Stimulated activated naive B cell treated with anti-CD40 and anti-IgM and Interleukin-4, amounts not matched to agents 10 μg/mL and 1 μg/mL and 100 μg/mL, for 72 hours (primary cell): Measurements from ENCODE around the gene SLC5A5.

Source experiments
- ATAC-seq, 2 donors: fragments of 150-1000 bp; cut with Tn5 transposase; replicated peaks; 2 replicates each; pipeline ENCODE4 v1.10.0; 2021; ENCODE audit warnings: moderate library complexity in 1 of 2
- DNase-seq: peaks from one replicate; pipeline ENCODE4 v3.0.0; 2021
- H3K27ac Mint-ChIP-seq: one replicate; pipeline ENCODE4 v1.8.0; 2022; ENCODE audit warnings: mild to moderate bottlenecking, mixed read lengths
- H3K27me3 Mint-ChIP-seq, 2 donors: one replicate each; pipeline ENCODE4 v1.8.0; 2022; ENCODE audit warnings: mixed read lengths in 2 of 2
- H3K36me3 Mint-ChIP-seq, 2 donors: one replicate each; pipeline ENCODE4 v1.8.0; 2022; ENCODE audit warnings: mixed read lengths in 2 of 2, mild to moderate bottlenecking in 1 of 2
- H3K4me1 Mint-ChIP-seq, 2 donors: one replicate each; pipeline ENCODE4 v1.8.0; 2022; ENCODE audit warnings: mixed read lengths in 2 of 2, mild to moderate bottlenecking in 1 of 2
- H3K4me3 Mint-ChIP-seq, 2 donors: one replicate each; pipeline ENCODE4 v1.8.0; 2022; ENCODE audit warnings: mild to moderate bottlenecking in 2 of 2, mixed read lengths in 2 of 2, moderate library complexity in 1 of 2
- H3K9me3 Mint-ChIP-seq, 2 donors: one replicate each; pipeline ENCODE4 v1.8.0; 2022; ENCODE audit warnings: mixed read lengths in 2 of 2, mild to moderate bottlenecking in 1 of 2

The SLC5A5 gene

GRCh38 chr19:17860331-17860992 lies 11.3 kb upstream of the SLC5A5 start:
- Mint-ChIP-seq H3K4me3 (peak overlapping the region; percentile 96 to 100), H3K27ac (peak overlapping the region; percentile 100), H3K4me1 (peaks cover 29 to 49% of the 10 kb centered on the region in 2 donors), H3K36me3 (peaks cover 42 to 57% of the 10 kb centered on the region in 2 donors), H3K27me3 (no peaks in the 10 kb centered on the region), H3K9me3 (no peaks in the 10 kb centered on the region)
- ATAC-seq (no peak), DNase-seq (no peak)

GRCh38 chr19:17860993-17861360 lies 10.8 kb upstream of the SLC5A5 start:
- Mint-ChIP-seq H3K4me3 (peak overlapping the region; percentile 96 to 100), H3K4me1 (peaks cover 30 to 45% of the 10 kb centered on the region in 2 donors), H3K27me3 (no peaks in the 10 kb centered on the region), H3K9me3 (no peaks in the 10 kb centered on the region), H3K36me3 (peaks cover 42 to 62% of the 10 kb centered on the region in 2 donors), H3K27ac (peak overlapping the region; percentile 100)
- DNase-seq (no peak), ATAC-seq (no peak)

GRCh38 chr19:17861542-17862402 lies 10.0 kb upstream of the SLC5A5 start:
- H3K9me3 Mint-ChIP-seq, result no peaks in the 10 kb centered on the region
- DNase-seq, result no peak
- H3K27ac Mint-ChIP-seq, result peak overlapping the region; percentile 100
- ATAC-seq, result no peak
- peak overlapping the region; percentile 96 to 100 for H3K4me3 Mint-ChIP-seq
- H3K36me3 Mint-ChIP-seq, result peaks cover 42 to 70% of the 10 kb centered on the region in 2 donors
- H3K27me3 Mint-ChIP-seq, result no peaks in the 10 kb centered on the region
- H3K4me1 Mint-ChIP-seq, result peaks cover 31 to 45% of the 10 kb centered on the region in 2 donors

- ATAC-seq, result peak in 1 of 2 donors; percentile 7
- Mint-ChIP-seq H3K9me3 (no peaks in the 10 kb centered on the region), H3K27me3 (no peaks in the 10 kb centered on the region), H3K4me3 (peak overlapping the region; percentile 96 to 100), H3K4me1 (peaks cover 31 to 45% of the 10 kb centered on the region in 2 donors), H3K36me3 (peaks cover 42 to 70% of the 10 kb centered on the region in 2 donors), H3K27ac (peak overlapping the region; percentile 100)
- DNase-seq, result peak; percentile 42
Measured at GRCh38 chr19:17862711-17863519, 8.8 kb upstream of the SLC5A5 start.

- DNase-seq, result no peak
- Mint-ChIP-seq H3K36me3 (peaks cover 42 to 70% of the 10 kb centered on the region in 2 donors), H3K4me1 (peaks cover 31 to 45% of the 10 kb centered on the region in 2 donors), H3K27ac (peak overlapping the region; percentile 100), H3K4me3 (peak overlapping the region; percentile 8 to 45), H3K27me3 (no peaks in the 10 kb centered on the region), H3K9me3 (no peaks in the 10 kb centered on the region)
- no peak for ATAC-seq
Measured at GRCh38 chr19:17863520-17864182, 8.1 kb upstream of the SLC5A5 start.

GRCh38 chr19:17865364-17866311 lies 6.1 kb upstream of the SLC5A5 start:
- Mint-ChIP-seq H3K27ac (peak overlapping the region; percentile 81), H3K4me3 (peak overlapping the region; percentile 14 to 25), H3K4me1 (peaks cover 24 to 38% of the 10 kb centered on the region in 2 donors), H3K9me3 (no peaks in the 10 kb centered on the region), H3K27me3 (peaks cover 1 to 2% of the 10 kb centered on the region in 2 donors), H3K36me3 (peaks cover 31 to 57% of the 10 kb centered on the region in 2 donors)
- DNase-seq, result no peak
- peak; percentile 10 for ATAC-seq

- peak overlapping the region; percentile 81 for H3K27ac Mint-ChIP-seq
- H3K36me3 Mint-ChIP-seq, result peaks cover 23 to 49% of the 10 kb centered on the region in 2 donors
- DNase-seq (no peak), ATAC-seq (no peak)
- peaks cover 6 to 10% of the 10 kb centered on the region in 2 donors for H3K27me3 Mint-ChIP-seq
- H3K4me3 Mint-ChIP-seq, result peak overlapping the region; percentile 11 to 25
- H3K4me1 Mint-ChIP-seq, result peaks cover 18 to 32% of the 10 kb centered on the region in 2 donors
- no peaks in the 10 kb centered on the region for H3K9me3 Mint-ChIP-seq
Measured at GRCh38 chr19:17866312-17866963, 5.3 kb upstream of the SLC5A5 start.

- no peak overlapping the region for H3K4me3 Mint-ChIP-seq
- ATAC-seq (no peak), DNase-seq (no peak)
- H3K27me3 Mint-ChIP-seq, result peaks cover 11 to 16% of the 10 kb centered on the region in 2 donors
- peaks cover 17 to 43% of the 10 kb centered on the region in 2 donors for H3K36me3 Mint-ChIP-seq
- no peak overlapping the region for H3K27ac Mint-ChIP-seq
- no peaks in the 10 kb centered on the region for H3K9me3 Mint-ChIP-seq
- peaks cover 16 to 31% of the 10 kb centered on the region in 2 donors for H3K4me1 Mint-ChIP-seq
Measured at GRCh38 chr19:17866964-17867486, 4.7 kb upstream of the SLC5A5 start.

- ATAC-seq, result no peak
- no peak for DNase-seq
- H3K4me3 Mint-ChIP-seq, result no peak overlapping the region
- H3K27ac Mint-ChIP-seq, result peak overlapping the region; percentile 40
- no peaks in the 10 kb centered on the region for H3K9me3 Mint-ChIP-seq
- peaks cover 11 to 27% of the 10 kb centered on the region in 2 donors for H3K4me1 Mint-ChIP-seq
- H3K27me3 Mint-ChIP-seq, result peaks cover 11 to 23% of the 10 kb centered on the region in 2 donors
- peaks cover 6 to 28% of the 10 kb centered on the region in 2 donors for H3K36me3 Mint-ChIP-seq
Measured at GRCh38 chr19:17868669-17869068, 3.1 kb upstream of the SLC5A5 start.

GRCh38 chr19:17869114-17869608 lies 2.6 kb upstream of the SLC5A5 start:
- ATAC-seq (no peak), DNase-seq (no peak)
- H3K36me3 Mint-ChIP-seq, result peaks cover 2 to 23% of the 10 kb centered on the region in 2 donors
- peak overlapping the region; percentile 40 for H3K27ac Mint-ChIP-seq
- peaks cover 11 to 23% of the 10 kb centered on the region in 2 donors for H3K27me3 Mint-ChIP-seq
- no peaks in the 10 kb centered on the region for H3K9me3 Mint-ChIP-seq
- no peak overlapping the region for H3K4me3 Mint-ChIP-seq
- H3K4me1 Mint-ChIP-seq, result peaks cover 8 to 25% of the 10 kb centered on the region in 2 donors

- Mint-ChIP-seq H3K27me3 (peaks cover 11 to 29% of the 10 kb centered on the region in 2 donors), H3K4me1 (peaks cover 5 to 25% of the 10 kb centered on the region in 2 donors), H3K4me3 (peak overlapping the region; percentile 57 to 65), H3K9me3 (no peaks in the 10 kb centered on the region), H3K36me3 (peaks cover 2 to 4% of the 10 kb centered on the region in 2 donors), H3K27ac (no peak overlapping the region)
- ATAC-seq (no peak), DNase-seq (no peak)
Measured at GRCh38 chr19:17871032-17871877, 490 bp upstream of the SLC5A5 start.
